Stomach (tissue), 9 donors: ENCODE data around the gene CNTN5. TPM values are rescaled to one million over a fixed set of nuclear protein-coding genes. Genes with fewer than 3 reads are reported as not detected.

Experiments
- DNase-seq, 2 donors: peaks; one replicate each; pipeline versions ENCODE4 v3.0.0 to v3.0.0-alpha.2; 2013 to 2019
- H3K27ac ChIP-seq, 5 donors: fragments of 200-600 bp in 4 of 5; sonication (generic) in 4 of 5; one replicate each; pipeline ENCODE4 v1.5.1; 2013 to 2019; ENCODE audit warnings: mild to moderate bottlenecking in 1 of 5, moderate library complexity in 1 of 5
- H3K27me3 ChIP-seq, 3 donors: fragments of 200-600 bp; sonication (generic); one replicate each; pipeline ENCODE4 v1.5.1; 2017 to 2019; ENCODE audit warnings: mixed run types in 1 of 3
- H3K36me3 ChIP-seq, 4 donors: fragments of 200-600 bp; sonication (generic); 1 replicate in 3 of 4; 2 replicates in 1 of 4; pipeline ENCODE4 v1.5.1; 2016 to 2019
- H3K4me1 ChIP-seq, 4 donors: fragments of 200-600 bp; sonication (generic); one replicate each; pipeline ENCODE4 v1.5.1; 2016 to 2019
- H3K4me3 ChIP-seq, 4 donors: fragments of 200-600 bp; sonication (generic) in 3 of 4; one replicate each; pipeline ENCODE4 v1.5.1; 2016 to 2019; ENCODE audit warnings: mild to moderate bottlenecking in 1 of 4
- H3K9me3 ChIP-seq, 4 donors: fragments of 200-600 bp; sonication (generic); one replicate each; pipeline ENCODE4 v1.5.1; 2016 to 2019
- EP300 ChIP-seq: sonication (generic); formaldehyde crosslinking; IDR thresholded peaks from one replicate; pipeline ENCODE4 v1.6.1; 2017; ENCODE audit warnings: antibody characterized with exemption
- POLR2A ChIP-seq, 4 donors: fragments of 450-650 bp; IDR thresholded peaks; one replicate each; pipeline ENCODE4 v1.6.1; 2016; ENCODE audit warnings: antibody characterized with exemption in 4 of 4, control low read depth in 2 of 4, mild to moderate bottlenecking in 1 of 4, moderate library complexity in 1 of 4
- POLR2AphosphoS5 ChIP-seq, 3 donors: sonication (generic); formaldehyde crosslinking; IDR thresholded peaks; one replicate each; pipeline ENCODE4 v1.6.1; 2016; ENCODE audit warnings: antibody characterized with exemption in 3 of 3
- WGBS, 5 donors: extraction: QIAGEN DNeasy Blood & Tissue Kit in 3 of 5; methylation state at CpG; one replicate each; pipeline versions ENCODE4 v1.1.5 to v1.1.7; 2013 to 2018; 5-methylcytosine and 5-hydroxymethylcytosine counted together
- intact Hi-C: fragments of 100-400 bp; cut with DNase I; formaldehyde crosslinking; loops from one replicate; pipeline ENCODE4 v1.15.1; 2023; ENCODE audit warnings: low total_unique reads
- polyA plus RNA-seq, 3 donors: library from polyadenylated mRNA; stranded (reverse); fragments of 200-250 nt; gene quantifications; one replicate each; pipeline ENCODE4 v1.2.3, GENCODE V29; 2013
- total RNA-seq, 5 donors: library from RNA; depleted of rRNA; stranded (reverse); fragments of >200 nt; gene quantifications; one replicate each; pipeline versions ENCODE4 v1.1.0 to v1.2.3, GENCODE V29; 2014 to 2016
- TF ChIP-seq, protein P1 (sequence below), 7 experiments: fragments of 450-650 bp in 4 of 7; fragments of 200-600 bp in 3 of 7; sonication (generic) in 3 of 7; IDR thresholded peaks; one replicate each; pipeline ENCODE4 v1.5.1; 2016 to 2019; ENCODE audit warnings: antibody characterized with exemption in 7 of 7, control low read depth in 2 of 7, mild to moderate bottlenecking in 1 of 7
- donor health status: healthy with polysubstance abuse.
- donor health status: Bipolar disorder and iron deficiency.
- donor health status: healthy.

CNTN5 gene
- total and polyA plus RNA-seq, 8 donors = 0.05 to 9.9 TPM; not detected in 6

DNA sequence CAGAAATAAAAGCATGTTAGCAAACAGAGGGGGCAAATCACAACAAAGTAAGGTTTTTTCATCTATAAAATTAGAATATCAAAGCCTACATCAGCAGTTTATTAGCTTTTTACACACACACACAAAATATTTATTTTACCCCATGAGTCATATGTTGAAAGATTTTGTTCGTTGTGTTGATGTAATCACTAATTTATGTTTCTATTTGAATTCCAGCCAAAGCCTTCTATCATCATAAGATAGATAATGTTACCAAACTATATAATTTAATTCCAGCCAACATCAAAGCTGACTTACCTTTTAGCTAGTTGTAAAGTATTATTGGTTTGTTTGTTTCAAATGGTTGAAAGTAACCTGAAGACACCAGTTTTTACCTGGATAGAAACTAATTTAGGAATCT, 1208.3 kb downstream of the CNTN5 start:
- H3K27ac ChIP-seq = no peak overlapping the region

DNA sequence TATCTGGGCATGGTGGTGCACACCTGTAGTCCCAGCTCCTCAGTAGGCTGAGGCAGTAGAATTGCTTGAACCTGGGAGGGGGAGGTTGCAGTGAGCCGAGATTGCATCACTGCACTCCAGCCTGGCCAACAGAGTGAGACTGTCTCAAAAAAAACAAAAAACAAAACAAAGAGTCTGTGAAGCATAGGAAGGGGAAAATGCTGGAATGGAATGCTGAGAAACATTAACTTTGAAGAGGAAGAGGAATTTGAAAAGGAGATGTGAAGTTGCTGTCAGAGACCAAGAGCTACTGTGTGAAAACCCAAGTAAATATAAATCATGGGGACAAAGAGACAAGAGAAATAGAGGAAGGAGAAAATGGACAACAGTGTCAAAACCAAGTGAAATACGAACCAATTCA, 1211.3 kb downstream of the CNTN5 start:
- TF ChIP-seq, protein P1, sequence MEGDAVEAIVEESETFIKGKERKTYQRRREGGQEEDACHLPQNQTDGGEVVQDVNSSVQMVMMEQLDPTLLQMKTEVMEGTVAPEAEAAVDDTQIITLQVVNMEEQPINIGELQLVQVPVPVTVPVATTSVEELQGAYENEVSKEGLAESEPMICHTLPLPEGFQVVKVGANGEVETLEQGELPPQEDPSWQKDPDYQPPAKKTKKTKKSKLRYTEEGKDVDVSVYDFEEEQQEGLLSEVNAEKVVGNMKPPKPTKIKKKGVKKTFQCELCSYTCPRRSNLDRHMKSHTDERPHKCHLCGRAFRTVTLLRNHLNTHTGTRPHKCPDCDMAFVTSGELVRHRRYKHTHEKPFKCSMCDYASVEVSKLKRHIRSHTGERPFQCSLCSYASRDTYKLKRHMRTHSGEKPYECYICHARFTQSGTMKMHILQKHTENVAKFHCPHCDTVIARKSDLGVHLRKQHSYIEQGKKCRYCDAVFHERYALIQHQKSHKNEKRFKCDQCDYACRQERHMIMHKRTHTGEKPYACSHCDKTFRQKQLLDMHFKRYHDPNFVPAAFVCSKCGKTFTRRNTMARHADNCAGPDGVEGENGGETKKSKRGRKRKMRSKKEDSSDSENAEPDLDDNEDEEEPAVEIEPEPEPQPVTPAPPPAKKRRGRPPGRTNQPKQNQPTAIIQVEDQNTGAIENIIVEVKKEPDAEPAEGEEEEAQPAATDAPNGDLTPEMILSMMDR (IDR thresholded peaks at IDR 0.05) = no peak
- no peak for TF ChIP-seq POLR2A (IDR thresholded peaks at IDR 0.05)
- TF ChIP-seq POLR2AphosphoS5 (IDR thresholded peaks at IDR 0.05) = no peak
- no peak for TF ChIP-seq EP300
- H3K36me3 ChIP-seq = no peaks in the 10 kb centered on the region
- H3K27me3 ChIP-seq = no peaks in the 10 kb centered on the region
- intact Hi-C loops = no loop called here
- no peak overlapping the region for H3K4me3 ChIP-seq
- H3K9me3 ChIP-seq = peaks cover 0 to 6% (median 0%) of the 10 kb centered on the region in 4 donors
- WGBS, 5 donors = 59 to 75% (median 68%) methylated on average over 2 of the region's 2 CpGs
- DNase-seq = no peak
- H3K27ac ChIP-seq = no peak overlapping the region
- no peaks in the 10 kb centered on the region for H3K4me1 ChIP-seq

More for the DNA sequence above, 1208.3 kb downstream of the CNTN5 start:
- Histone ChIP-seq H3K9me3 (no peaks in the 10 kb centered on the region), H3K4me3 (no peak overlapping the region), H3K36me3 (no peaks in the 10 kb centered on the region), H3K27me3 (no peaks in the 10 kb centered on the region), H3K4me1 (no peaks in the 10 kb centered on the region)
- TF ChIP-seq EP300 = no peak
- TF ChIP-seq POLR2A (IDR thresholded peaks at IDR 0.05) = no peak
- TF ChIP-seq, protein P1 (IDR thresholded peaks at IDR 0.05) = no peak
- TF ChIP-seq POLR2AphosphoS5 (IDR thresholded peaks at IDR 0.05) = no peak
- DNase-seq = no peak
- intact Hi-C loops = no loop called here
- WGBS, 5 donors = 19 to 33% (median 28%) methylated on average over 1 of the region's 1 CpG

DNA sequence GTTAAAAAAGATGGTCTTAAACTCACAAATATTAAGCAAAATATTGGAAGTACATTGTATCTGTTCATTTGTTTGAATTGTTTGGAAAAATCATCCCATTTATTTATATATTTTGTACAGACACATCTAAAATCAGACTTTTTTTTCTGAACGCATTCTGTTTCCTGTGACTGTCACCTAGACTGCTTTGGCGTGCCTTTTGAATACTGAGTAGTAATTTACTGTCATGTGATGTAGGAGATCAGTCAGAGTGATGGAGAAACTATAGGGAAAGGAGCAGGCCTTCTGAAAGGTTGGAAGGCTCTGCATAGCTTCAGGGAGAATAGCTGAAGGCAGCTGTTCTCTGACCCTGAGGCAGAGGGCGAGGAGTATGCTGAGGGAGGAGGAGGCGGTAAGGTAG, 1214.3 kb downstream of the CNTN5 start:
- H3K4me1 ChIP-seq = no peaks in the 10 kb centered on the region
- no peaks in the 10 kb centered on the region for H3K36me3 ChIP-seq
- peaks cover 0 to 6% (median 0%) of the 10 kb centered on the region in 4 donors for H3K9me3 ChIP-seq
- H3K27ac ChIP-seq = no peak overlapping the region
- no peaks in the 10 kb centered on the region for H3K27me3 ChIP-seq
- no peak for DNase-seq
- TF ChIP-seq POLR2AphosphoS5 (IDR thresholded peaks at IDR 0.05) (no peak), POLR2A (IDR thresholded peaks at IDR 0.05) (no peak), EP300 (no peak)
- TF ChIP-seq, protein P1 (IDR thresholded peaks at IDR 0.05) = no peak
- intact Hi-C loops = no loop called here
- no peak overlapping the region for H3K4me3 ChIP-seq
- 64 to 86% (median 70%) methylated on average over 4 of the region's 4 CpGs for WGBS, 5 donors

DNA sequence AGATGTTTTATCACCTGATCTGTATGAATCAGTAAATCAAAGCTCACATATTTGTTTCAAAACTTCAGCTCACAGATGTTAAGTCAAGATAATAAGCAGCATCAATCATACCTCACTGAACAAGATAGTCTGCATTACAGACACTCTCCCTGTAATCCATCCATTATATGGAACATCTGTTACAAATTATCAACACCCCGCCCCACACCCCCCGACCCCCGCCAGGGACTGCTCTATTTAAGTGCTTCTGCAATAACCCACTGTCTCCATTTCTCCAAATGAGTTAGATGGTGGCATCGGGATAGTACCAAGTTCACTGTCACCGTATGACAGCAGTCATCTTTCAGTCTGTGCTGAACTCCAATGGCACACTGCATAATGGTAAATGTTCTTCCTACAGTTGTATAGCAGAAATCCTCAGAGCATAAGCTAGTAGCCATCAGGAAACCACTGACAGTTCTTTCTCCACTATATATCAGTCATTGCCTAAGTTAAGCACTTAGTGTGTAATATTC, 1219.3 kb downstream of the CNTN5 start:
- TF ChIP-seq, protein P1 (IDR thresholded peaks at IDR 0.05) = no peak
- TF ChIP-seq POLR2A (IDR thresholded peaks at IDR 0.05) (no peak), EP300 (no peak), POLR2AphosphoS5 (IDR thresholded peaks at IDR 0.05) (no peak)
- intact Hi-C loops = no loop called here
- no peaks in the 10 kb centered on the region for H3K36me3 ChIP-seq
- peaks cover 0 to 6% (median 0%) of the 10 kb centered on the region in 4 donors for H3K9me3 ChIP-seq
- no peak for DNase-seq
- 65 to 82% (median 75%) methylated on average over 5 of the region's 5 CpGs for WGBS, 5 donors
- no peaks in the 10 kb centered on the region for H3K27me3 ChIP-seq
- H3K4me1 ChIP-seq = no peaks in the 10 kb centered on the region
- H3K27ac ChIP-seq = no peak overlapping the region
- H3K4me3 ChIP-seq = no peak overlapping the region
